Islet precursor cell (in vitro differentiated cells): Measurements from ENCODE around the gene MTMR3.

ENCODE experiments used
- DNase-seq: peaks from one replicate; pipeline ENCODE4 v3.0.0-alpha.2; 2018

The MTMR3 gene

DNA sequence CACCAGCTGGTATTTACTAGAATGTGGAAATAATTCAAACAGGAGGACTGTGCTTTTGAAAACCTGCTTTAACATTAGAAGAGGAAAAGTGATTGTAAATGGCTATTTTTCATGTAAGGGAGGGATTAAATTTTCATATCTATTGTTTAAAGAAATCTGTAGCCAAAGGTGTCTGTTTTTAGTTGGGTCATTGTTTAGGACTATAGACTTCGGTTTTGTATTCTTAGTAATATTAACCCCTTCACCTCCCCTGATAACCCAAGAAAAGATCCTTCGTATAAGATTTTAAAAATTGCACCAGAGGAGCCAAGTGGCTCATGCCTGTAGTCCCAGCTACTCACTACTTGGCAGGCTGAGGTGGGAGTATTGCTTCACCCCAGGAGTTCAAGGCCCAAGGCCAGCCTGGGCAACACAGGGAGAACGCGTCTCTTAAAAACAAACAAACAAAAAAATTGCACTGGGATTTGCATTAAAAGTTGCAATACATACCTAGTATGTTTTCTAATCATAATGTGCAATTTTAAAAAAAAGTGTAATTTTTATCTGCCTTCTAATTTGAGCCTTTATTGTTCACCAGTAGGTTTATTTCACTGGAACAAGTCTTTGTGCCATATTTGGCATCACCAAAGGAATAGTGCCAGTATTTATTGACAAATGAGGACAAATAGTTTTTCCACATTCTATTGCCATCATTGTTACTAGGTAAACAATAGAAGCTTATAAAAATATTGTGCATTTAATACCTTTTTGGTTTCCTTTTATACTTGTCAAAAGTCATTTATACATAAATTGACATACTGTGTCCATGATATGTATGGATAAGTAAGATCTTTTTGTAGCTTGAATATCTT, 34.3 kb downstream of the MTMR3 start:
- no peak for DNase-seq

DNA sequence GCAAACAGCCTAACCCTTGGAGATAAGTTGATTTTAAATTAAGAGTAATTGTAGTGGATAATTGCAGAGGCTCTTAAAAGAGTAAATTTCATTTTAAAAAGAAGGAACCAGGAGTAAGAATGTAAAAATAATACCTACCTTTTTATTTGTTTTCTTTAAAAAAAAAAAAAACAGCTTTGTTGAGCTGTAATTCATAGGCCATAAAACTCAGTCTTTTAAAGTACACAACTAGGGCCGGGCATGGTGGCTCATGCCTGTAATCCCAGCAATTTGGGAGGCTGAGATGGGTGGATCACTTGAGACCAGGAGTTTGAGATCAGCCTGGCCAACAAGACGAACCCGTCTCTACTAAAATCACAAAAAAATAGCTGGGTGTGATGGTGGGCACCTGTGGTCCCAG, 42.4 kb downstream of the MTMR3 start:
- DNase-seq, result no peak

DNA sequence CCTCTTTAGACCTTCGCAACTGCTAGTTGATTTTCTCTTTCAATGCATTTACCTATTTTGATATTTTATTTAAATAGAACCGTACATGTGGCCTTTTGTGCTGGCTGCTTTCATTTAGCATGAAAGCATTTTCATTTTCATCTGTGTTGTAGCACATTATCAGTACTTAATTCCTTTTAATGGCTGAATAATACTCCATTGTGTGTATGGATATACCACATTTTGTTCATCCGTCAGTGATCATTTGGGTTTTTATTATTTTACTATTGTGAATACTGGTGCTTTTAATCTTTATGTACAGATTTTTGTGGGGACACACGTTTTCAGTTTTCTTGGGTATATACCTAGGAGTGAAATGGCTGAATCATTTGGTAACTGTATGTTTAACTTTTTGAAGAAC, 43.1 kb downstream of the MTMR3 start:
- DNase-seq, result no peak

DNA sequence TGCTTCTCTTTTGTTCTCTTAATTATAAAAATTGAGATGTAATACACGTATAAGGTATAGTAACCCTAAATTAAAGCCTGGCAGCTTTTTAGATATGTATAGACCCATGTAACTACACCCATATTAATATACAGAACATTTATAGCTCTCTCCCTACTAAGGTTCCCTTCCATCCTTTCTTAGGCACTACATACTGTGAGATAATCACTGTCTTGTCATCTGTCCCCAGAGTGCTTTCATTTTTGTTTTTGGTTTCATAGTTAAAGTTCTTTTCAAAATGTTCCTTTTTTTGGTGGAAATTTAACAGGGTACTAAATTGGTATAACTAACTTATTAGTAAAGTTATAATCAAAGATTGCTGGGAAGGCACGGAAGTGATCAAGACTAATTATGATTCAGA, 49.2 kb downstream of the MTMR3 start:
- no peak for DNase-seq

DNA sequence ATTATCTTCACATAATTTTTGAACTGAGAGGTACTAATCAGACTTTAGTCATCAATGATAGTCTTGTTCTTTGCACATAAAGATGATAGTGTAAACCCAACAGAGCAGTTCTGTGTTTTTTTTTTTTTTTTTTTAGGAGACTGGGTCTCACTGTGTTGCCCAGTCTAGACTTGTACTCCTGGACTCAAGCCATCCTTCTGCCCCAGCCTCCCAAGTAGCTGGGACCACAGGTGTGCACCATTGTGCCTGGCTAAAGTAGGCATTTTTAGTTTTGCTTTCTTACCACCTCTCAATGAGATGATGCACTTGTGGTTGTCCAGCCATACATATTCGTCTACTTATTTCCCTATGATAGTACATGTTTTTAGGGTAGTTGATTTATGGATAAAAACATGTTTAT, 50.6 kb downstream of the MTMR3 start:
- DNase-seq, result no peak

DNA sequence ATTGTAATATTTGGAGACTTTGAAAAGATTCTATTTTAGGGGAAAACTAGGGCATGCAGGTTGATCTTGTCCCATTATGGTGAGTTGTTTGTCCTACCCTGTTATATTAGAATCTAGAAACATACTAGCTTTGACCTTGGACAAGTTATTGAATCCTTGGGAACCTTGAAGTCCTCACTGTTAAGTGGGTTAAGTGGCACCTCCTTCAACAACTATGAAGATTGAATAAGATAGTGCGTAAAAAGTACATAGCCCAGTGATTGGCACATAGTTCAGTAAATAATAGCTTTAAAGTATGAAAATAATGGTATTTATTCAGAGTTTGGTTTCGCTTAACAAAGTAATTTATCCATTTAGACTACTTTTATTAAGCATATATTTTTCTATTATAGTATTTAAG, 51.6 kb downstream of the MTMR3 start:
- no peak for DNase-seq

DNA sequence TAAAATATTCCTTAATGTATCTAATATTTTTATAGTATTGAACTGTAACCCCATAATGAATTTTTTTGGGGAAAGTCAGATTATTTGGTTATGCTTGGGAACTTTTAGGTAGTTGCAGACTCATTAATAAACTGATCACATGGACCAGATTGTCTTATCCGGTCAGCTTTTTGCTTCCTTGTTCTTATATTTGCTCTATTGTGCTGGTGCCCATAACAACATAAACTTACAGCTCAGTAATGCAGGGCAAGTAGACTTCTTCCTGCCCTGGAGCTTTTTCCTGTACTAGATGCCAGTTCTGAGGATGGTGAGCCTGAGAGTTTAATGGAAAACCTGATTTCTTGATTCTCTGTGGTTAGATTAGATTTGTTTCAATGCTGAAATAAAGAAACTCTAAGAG, 53.2 kb downstream of the MTMR3 start:
- DNase-seq, result no peak

DNA sequence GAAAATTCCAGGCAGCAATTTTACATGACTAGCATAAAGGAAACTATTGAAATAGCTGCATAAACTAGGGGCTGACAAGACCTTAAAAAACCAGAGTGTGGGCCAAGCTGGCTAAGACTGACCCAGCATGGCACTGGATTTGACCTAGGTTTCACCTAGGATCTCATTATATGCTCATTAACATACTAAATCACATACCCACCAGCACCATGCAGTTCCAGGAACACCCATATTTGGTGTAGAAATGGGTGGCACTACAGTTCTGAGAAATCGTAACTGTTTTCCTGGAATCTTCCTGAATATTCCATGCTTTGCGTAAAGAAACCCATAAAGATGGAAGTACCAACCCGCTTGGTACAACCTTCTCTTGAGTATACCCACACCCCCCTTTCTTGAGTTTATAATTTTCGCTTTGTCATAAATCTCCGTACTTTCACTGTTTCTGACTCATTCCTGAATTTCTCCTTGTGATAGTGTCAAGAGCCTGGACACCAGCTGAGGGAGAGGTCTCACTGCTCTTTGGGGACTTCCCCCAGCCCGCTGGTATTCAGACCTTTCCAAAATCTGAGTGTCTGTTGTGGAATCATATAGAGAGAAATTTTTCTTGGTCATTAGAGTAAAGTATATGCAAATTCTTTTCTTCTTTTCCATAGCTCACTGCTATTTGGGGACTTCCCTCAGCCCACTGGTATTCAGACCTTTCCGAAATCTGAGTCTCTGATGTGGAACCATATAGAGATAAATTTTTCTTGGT, 55.1 kb downstream of the MTMR3 start:
- no peak for DNase-seq

DNA sequence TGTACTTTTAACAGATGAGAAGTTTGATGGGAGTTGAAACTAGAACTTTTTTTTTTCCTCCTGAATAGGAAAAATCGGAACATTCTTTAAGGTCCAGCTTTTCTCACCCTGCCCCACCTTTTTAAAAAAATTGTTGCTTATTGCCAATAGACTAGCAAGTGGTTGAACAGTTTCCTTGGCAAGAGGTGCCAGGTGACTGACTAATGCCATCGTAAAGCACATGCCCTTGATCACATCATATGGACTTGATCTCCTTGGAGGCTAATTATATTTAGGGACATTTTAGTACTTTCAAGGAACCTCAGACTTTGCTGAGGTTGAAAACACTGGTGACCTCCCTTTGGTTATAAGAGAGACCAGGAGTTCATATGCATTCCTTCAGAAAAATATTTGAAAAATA, 57.6 kb downstream of the MTMR3 start:
- DNase-seq, result no peak

DNA sequence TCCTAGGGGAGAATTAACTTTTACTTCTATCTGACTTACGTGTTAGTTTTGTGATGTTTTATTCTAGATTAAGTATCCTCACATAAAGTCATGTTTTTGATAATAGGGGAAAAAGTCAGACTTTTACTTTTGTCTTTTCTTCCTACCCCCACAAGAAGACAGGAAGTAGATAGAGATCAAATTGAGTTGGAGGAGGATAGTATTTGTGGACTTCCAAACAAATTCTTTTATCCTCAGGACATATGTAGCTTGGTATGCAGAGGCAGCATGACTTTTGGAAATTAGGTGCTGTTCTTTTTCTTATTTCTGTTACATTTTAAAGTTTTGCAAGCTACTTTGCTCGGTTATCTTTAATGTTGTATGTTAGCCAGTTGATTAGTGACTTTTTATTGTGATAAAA, 61.4 kb downstream of the MTMR3 start:
- DNase-seq, result no peak

DNA sequence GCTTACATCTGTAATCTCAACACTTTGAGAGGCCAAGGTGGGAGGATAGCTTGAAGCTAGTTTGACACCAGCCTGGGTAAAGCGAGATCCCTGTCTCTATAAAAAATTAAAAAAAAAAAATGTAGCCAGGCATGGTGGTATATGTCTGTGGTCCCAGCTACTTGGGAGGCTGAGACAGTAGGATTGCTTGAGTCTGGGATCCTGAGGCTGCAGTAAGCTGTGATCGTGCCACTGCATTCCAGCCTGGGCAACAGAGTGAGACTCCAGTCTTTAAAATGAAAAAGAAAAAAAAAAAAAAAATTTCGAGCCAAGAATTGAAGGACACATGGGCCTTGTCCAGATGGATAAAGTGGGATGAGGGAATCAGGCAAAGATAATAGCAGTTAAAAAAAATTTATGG, 62.5 kb downstream of the MTMR3 start:
- no peak for DNase-seq

DNA sequence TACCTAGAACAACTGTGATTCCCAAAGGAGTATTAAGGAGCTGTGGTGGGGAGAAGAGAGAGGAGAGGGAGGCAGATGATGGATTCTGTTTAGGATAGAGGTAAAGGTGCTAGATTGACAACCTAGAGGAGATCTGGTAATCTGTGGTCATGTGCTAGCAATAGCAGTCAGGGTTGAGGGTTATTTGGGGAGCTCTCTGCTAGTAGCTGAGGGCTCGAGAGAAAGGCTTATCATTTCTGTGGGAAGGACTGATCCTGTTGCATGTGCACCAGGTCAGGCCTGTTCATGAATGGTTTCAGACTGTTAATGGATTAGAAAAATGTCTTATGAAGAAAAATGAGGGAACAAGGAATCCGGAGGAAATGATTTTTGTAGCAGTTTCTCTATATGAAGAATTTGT, 63.2 kb downstream of the MTMR3 start:
- no peak for DNase-seq

DNA sequence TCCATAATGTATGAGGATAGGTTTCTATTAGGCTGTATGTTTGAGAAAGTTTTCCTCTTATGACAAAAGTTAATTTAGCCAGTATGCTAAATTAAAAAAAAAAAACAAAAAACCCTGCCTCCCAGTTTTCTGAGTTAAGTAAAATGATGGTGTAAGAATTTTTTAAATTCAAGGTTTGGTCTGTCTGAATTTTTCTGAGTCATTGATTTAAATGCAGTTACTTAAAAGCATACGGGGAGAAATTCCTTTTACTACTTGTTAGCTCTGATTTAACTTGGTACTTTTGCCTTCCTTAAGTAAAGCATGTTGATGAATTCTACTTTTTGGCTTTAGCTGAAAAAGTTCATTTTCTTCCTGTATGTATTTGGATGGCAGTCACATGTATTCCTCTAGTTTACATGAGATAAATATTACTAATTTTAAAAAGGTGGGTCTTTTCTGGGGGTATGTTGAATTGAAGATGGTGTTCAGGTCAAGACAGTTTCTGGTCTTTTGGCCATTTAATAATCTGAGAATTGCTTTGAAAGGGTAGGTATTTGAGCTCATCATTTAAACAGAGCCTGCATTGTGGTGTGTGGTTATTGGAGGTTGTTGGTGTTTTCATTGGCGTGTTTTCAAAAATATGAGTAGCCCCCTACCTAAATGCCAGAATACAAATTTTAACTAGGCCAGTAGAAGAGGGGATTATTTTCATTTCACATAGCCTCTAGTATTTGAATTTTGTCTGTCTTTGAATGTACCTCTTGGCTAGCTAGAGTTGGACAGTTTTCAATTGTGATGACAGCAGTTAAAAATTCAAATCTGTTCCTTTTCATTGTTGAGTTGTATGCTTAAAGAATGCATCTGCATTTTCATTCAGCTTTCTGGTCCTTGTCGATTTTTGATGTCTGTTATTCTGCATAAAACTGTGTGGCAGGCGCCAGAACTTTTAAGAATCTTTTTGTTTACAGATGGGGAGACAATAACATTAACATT, 64.7 kb downstream of the MTMR3 start:
- DNase-seq, result no peak

DNA sequence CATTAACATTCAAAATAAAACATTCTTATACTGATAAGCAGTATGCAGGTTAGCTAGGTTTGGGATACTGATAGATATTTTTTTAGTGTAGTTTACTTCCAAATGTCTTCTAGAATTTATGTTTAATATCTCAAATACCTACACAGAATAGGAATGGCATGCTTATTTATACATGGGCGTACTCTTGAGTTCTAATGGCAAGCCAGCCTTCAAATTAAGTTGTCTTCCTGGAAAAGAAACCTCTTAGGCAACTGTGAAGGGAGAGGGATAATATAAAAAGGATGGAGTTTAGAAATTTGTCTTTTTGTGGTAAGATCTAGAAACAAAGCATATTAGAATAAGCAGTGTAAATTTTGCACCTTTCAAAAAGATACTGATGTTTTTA, 65.4 kb downstream of the MTMR3 start:
- DNase-seq, result no peak

DNA sequence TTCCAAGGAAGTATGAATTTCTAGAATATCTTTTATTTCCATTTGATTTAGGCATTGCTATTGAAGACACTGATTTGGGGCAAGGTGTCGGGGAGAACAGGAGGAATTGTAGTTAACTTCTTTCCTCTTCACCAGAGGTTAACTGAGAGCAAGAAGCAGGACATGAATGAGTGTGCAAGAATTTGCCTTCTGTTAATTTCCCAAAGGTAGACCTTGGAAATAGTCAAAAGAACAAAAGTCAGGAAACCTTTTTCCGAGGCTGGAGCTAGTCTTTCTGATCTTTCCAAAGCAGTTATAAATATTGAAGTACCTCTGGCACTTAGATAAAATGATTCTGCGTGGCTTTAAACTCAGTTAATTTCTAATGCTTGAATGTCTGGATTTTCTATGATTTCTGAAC, 66.9 kb downstream of the MTMR3 start:
- DNase-seq, result no peak

DNA sequence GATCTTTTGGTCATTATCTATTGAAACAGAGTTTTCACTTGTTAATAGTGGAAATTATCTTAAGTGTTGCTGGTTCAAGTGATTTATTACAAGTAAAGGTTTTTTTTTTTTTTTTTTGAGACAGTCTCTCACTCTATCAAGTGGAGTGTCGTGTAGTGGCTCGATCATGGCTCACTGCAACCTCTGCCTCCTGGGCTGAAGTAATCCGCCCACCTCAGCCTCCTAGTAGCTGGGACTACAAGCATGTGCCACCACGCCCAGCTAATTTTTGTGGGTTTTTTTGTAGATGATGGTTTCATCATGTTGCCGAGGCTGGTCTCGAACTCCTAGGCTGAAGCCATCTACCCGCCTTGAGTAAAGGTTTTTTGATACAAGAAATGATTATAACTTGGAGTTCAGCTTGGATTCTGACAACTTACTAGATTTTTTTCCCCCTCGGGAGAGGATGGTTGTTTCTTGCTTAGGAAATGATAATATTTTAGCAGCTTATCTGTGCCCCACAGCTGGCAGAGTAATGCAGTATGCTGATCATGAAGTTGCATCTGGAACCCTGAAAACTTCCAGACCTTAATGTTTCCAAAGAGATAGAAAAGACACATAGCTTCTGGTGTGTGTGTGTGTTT, 68.9 kb downstream of the MTMR3 start:
- DNase-seq, result no peak

DNA sequence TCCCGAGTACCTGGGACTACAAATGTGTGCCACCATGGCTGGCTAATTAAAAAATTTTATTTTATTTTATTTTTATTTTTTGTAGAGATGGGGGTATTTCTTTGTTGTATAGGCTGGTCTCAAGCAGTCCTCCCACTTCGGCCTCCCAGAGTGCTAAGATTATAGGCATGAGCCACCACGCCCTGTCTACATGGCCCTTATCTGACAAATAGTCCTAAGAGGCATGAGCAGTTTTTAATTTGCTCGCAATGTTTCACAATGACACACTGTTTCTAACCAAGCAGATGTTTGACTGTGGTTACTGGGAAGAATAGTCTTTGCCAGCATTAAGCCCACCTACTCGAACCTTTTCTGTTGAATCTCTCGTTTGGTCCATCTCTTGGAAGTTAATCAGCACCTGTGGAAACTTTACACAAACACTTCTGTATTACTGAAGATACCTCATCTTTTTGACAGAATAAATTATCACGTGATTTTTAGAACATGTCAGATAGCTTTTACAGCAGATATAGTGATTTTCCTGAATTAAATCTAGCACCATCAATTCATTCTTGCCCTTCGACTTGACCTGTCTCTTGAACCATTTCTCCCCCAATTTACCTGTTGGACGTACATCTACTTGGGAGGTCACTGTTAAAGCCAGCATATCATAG, 71.4 kb downstream of the MTMR3 start:
- no peak for DNase-seq

DNA sequence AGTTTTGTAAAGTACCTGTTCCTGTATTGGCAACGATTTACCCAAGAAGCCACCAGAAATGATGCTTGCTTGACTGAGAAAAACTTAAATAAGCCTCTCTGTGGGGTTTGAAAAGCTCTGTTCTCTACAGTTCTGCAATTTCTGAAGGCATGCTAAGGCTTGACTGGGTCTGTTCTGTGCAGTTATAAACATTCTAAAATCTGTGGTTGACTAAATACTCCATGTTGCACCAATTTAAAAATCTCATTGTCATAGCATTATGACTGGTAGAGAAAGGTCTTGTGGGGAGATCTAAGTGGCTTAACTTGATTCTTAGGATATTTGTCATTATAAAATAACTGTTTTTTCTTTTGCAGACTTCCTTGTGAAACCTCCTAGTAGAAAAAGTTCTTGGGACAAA, 73.7 kb downstream of the MTMR3 start:
- DNase-seq, result no peak

DNA sequence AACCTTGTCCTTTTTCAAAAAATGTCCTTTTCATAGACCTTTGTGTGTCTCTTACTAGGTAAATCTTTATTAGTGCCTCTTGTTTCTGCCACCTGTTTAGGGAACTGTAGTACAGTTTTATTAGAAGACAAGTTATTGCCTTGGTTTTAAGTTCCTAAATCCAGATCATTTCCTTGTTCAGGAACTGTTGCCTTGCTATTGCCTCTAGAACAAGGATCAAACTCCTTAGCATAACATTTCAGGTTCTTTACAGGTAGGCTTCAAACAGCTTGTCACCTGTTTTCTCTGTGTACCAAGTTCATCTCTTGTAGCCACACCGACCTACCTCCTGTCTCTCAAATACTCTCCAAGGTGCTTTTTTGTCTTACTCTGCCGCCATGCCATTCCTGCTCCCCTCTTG, 75.2 kb downstream of the MTMR3 start:
- DNase-seq, result no peak

DNA sequence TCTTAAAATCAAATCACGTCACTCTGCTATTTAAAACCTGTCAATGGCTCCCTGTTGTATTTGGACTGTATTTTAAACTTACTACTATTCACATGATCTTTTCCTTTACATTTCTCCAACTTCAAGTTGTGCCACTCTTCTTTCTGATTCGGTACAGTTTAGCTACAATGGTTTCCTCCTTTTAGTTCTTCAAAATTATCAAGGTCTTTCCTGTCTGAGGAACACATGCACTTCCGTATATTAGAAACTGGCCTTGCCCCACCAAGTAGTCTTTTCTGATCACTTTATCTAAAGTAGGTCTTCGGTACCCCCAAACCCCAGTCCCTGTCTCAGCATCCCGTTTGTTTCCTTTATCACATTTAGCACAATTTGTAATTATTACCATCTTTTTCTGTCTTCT, 81.8 kb downstream of the MTMR3 start:
- no peak for DNase-seq

DNA sequence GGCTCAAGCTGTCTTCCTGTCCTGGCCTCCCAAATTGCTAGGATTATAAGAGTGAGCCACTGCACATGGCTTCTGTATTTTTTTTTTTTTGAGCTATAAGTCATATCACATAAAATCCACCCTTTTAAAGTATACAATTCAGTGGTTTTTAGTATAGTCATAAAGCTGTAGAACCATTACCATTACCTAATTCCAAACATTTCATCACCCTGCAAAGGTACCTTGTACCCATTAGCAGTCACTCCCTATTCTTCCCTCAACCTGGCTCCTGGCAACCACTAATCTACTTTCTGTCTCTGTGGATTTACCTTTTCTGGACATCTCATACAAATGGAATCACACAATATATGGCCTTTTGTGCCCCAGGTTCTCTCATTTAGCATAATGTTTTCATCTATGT, 84.5 kb downstream of the MTMR3 start:
- DNase-seq, result no peak

DNA sequence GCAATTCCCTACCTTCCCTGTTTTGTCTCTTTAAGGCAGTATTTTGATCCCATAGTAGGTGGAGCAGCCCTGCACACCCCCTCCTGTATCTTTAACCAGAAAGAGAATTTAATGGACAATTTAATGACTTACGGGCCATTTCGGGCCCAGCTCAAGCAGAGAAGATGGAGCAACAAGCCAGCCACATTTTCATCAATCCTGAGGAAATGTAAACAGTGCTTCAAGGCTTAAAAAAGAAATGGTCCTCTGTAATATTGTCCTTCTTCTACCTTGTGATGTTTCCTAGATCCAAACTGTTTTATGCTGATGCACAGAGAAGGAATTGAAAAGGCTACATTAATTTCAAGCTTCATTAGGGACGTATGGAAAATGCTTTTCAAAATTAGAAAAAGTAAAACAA, 88.6 kb downstream of the MTMR3 start:
- DNase-seq, result no peak
